RWPE2 (cell line): Measurements from ENCODE around the gene NHERF2.
A peak's percentile ranks its signal among the peaks of the same experiment; 100 is the strongest.

Experiments used
- ATAC-seq: fragments of 200-7000 bp; cut with Tn5 transposase; 3 replicates; pipeline ENCODE4 v1.9.1; 2021; ENCODE audit warnings: low read depth
- DNase-seq: peaks from one replicate; pipeline ENCODE4 v3.0.0-alpha.2; 2020; ENCODE audit warnings: low spot score
- H3K27ac ChIP-seq: fragments of 450-650 bp; 2 replicates; pipeline ENCODE4 v1.5.1; 2017; ENCODE audit warnings: mild to moderate bottlenecking; ENCODE audit not compliant: poor library complexity, severe bottlenecking
- H3K27me3 ChIP-seq: fragments of 250-450 bp; sonication (Bioruptor Pico); 2 replicates; pipeline ENCODE4 v1.5.1; 2021; ENCODE audit warnings: mild to moderate bottlenecking, moderate library complexity; ENCODE audit not compliant: insufficient read depth, poor library complexity, severe bottlenecking
- H3K36me3 ChIP-seq: fragments of 250-450 bp; sonication (Bioruptor Pico); 2 replicates; pipeline ENCODE4 v1.5.1; 2020; ENCODE audit warnings: low read depth, mild to moderate bottlenecking, moderate library complexity
- H3K4me1 ChIP-seq: fragments of 250-450 bp; sonication (Bioruptor Pico); 2 replicates; pipeline ENCODE4 v1.5.1; 2021; ENCODE audit warnings: mild to moderate bottlenecking, moderate library complexity; ENCODE audit not compliant: insufficient read depth, poor library complexity, severe bottlenecking
- H3K4me3 ChIP-seq: fragments of 250-450 bp; sonication (Bioruptor Pico); 2 replicates; pipeline ENCODE4 v1.5.1; 2021; ENCODE audit warnings: mild to moderate bottlenecking, moderate library complexity; ENCODE audit not compliant: severe bottlenecking
- H3K9me3 ChIP-seq: fragments of 250-450 bp; sonication (Bioruptor Pico); 2 replicates; pipeline ENCODE4 v1.5.1; 2021; ENCODE audit warnings: mild to moderate bottlenecking, moderate library complexity; ENCODE audit not compliant: severe bottlenecking
- CTCF ChIP-seq: fragments of 450-650 bp; IDR thresholded peaks from one replicate; pipeline ENCODE4 v1.5.1; 2017; ENCODE audit warnings: mild to moderate bottlenecking, moderate library complexity; ENCODE audit not compliant: poor library complexity, severe bottlenecking

NHERF2 gene

GRCh38 chr16:2040787-2041522 is 14.3 kb downstream of the NHERF2 start:
- Histone ChIP-seq H3K4me1 (peaks cover 9% of the 10 kb centered on the region), H3K27ac (peak overlapping the region; percentile 42), H3K9me3 (no peaks in the 10 kb centered on the region), H3K36me3 (peaks cover 4% of the 10 kb centered on the region; the same call in 1 of the 2 replicates), H3K27me3 (no peaks in the 10 kb centered on the region), H3K4me3 (no peak overlapping the region)
- peak; percentile 58 for ATAC-seq
- no peak for TF ChIP-seq CTCF
- DNase-seq: no peak

DNA sequence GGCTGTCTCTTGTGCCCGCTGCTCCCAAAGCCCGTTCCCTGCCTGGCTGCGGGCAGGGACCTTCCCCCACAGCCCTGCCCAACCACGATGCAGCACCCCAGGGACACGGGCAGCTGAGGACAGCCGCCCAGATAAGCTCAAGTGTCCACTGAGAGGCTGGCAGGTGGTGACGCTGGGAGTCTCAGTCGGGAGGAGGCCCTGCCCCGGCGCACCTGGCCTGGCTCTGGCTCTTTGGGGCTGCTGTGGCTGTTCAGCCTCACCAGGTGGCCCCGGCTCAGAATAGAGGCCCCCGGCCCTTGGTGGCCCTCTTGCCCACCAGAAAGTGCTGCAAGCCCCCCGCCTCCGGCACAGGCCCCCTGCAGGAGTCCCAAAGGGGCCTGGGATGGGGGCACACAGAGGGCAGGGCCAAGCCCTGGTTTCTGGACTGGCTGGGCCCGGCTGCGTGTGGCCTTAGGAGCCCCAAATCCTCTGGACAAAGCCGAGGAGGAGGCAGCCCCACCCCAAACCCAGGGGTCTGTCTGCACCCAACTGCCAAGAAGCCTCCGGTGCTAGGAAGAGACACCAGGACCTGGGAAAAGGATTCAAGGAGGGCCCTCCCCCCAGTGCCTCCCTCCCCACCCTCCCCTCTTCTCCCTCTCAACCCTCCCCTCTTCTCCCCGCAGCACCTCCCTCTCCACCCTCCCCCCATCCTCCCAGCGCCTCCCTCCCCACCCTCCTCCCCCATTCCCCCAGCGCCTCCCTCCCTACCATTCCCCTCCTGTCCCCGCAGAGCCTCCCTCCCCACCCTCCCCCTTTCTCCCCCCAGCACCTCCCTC is 15.7 kb downstream of the NHERF2 start:
- no peak for TF ChIP-seq CTCF
- H3K27ac ChIP-seq: peak overlapping the region; percentile 42
- no peaks in the 10 kb centered on the region for H3K9me3 ChIP-seq
- ATAC-seq: no peak
- H3K36me3 ChIP-seq: peaks cover 4% of the 10 kb centered on the region; the same call in 1 of the 2 replicates
- no peak overlapping the region for H3K4me3 ChIP-seq
- DNase-seq: no peak
- H3K4me1 ChIP-seq: peaks cover 9% of the 10 kb centered on the region
- no peaks in the 10 kb centered on the region for H3K27me3 ChIP-seq

DNA sequence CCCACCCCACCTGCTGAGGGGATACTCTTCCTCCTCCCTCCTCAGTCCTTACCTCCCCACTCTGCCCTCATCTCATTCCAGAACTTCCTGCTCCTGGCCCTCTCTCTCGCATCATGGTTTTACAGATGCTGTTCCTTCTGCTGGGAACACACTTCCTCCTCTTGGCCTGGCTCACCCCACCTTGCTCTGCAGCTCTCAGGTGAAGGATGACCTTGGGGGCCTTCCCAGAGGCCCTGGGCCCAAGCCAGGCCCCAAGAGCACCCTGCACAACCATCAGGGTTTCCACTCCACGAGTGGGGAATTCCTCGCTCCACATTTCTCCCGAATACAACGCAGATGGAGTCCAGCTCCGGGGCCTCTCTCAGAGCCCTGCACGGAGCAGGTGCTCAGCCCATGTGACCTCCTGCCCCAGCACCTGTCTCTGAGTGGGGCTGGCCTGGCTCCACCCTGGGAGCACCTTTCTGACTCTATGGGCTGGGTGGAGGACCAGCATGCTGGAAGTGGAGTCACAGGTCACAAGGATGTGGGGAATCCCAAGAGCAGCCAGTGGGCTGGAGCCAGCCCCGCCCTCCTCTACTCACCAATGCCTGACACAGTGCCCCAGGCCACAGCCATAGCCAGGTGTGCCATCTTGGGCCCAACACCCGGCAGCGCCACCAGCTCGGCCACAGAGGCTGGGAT is 16.4 kb downstream of the NHERF2 start:
- no peak overlapping the region for H3K4me3 ChIP-seq
- peaks cover 9% of the 10 kb centered on the region for H3K4me1 ChIP-seq
- H3K36me3 ChIP-seq: peaks cover 4% of the 10 kb centered on the region; the same call in 1 of the 2 replicates
- H3K27me3 ChIP-seq: no peaks in the 10 kb centered on the region
- TF ChIP-seq CTCF: no peak
- H3K9me3 ChIP-seq: no peaks in the 10 kb centered on the region
- no peak for DNase-seq
- no peak for ATAC-seq
- H3K27ac ChIP-seq: no peak overlapping the region

- H3K4me1 ChIP-seq: peaks cover 9% of the 10 kb centered on the region
- TF ChIP-seq CTCF: no peak
- H3K4me3 ChIP-seq: no peak overlapping the region
- H3K27ac ChIP-seq: no peak overlapping the region
- no peak for ATAC-seq
- peaks cover 4% of the 10 kb centered on the region; the same call in 1 of the 2 replicates for H3K36me3 ChIP-seq
- no peak for DNase-seq
- no peaks in the 10 kb centered on the region for H3K27me3 ChIP-seq
- H3K9me3 ChIP-seq: no peaks in the 10 kb centered on the region
Measured at GRCh38 chr16:2043667-2044451, 17.2 kb downstream of the NHERF2 start.
